ENCODE measurements around the gene PHACTR3. TPM values are rescaled to one million over a fixed set of nuclear protein-coding genes. Genes with fewer than 3 reads are reported as not detected.

PHACTR3 gene
- total and polyA plus RNA-seq, 4 donors = 0.14 to 0.42 (median 0.17) TPM

DNA sequence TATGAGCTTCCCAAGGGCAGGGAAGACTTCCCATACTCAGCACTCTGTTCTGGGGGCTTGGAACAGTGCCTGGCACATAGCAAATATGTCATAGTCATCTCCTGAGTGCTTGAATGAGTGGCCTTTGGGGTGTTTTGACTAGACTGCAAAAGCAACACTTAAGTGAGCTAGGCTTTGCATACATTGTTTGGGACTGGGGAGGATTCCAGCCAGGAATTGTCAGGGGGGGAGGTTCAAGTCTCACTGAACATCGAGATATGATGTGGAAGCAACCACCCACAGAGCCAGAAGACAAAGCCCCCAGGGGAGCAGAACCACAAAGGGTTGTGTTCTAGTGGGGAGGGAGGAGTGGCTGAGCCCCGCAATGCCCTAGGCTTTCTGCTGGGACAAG, 230.7 kb downstream of the PHACTR3 start:
- 56% methylated on average over 2 of the region's 2 CpGs for WGBS
- Histone ChIP-seq H3K9ac (ENCODE audit: low read depth in 1 of 2, low read length in 2 of 2) (no peak overlapping the region), H3K9me3 (ENCODE audit: control insufficient read depth in 4 of 4, low read length in 3 of 4) (no peaks in the 10 kb centered on the region), H3K27ac (ENCODE audit: low read depth in 1 of 2, low read length in 2 of 2) (no peak overlapping the region), H3K4me3 (ENCODE audit: low read depth in 1 of 3, low read length in 3 of 3) (no peak overlapping the region), H3K4me1 (ENCODE audit: control insufficient read depth in 4 of 4, insufficient read depth in 4 of 4, low read length in 3 of 4) (no peaks in the 10 kb centered on the region), H3K36me3 (ENCODE audit: control insufficient read depth in 4 of 4, insufficient read depth in 3 of 4, low read depth in 1 of 4, low read length in 3 of 4) (no peaks in the 10 kb centered on the region), H3K27me3 (ENCODE audit: control insufficient read depth in 4 of 4, insufficient read depth in 4 of 4, low read length in 3 of 4) (no peaks in the 10 kb centered on the region)
- TF ChIP-seq, protein P1, sequence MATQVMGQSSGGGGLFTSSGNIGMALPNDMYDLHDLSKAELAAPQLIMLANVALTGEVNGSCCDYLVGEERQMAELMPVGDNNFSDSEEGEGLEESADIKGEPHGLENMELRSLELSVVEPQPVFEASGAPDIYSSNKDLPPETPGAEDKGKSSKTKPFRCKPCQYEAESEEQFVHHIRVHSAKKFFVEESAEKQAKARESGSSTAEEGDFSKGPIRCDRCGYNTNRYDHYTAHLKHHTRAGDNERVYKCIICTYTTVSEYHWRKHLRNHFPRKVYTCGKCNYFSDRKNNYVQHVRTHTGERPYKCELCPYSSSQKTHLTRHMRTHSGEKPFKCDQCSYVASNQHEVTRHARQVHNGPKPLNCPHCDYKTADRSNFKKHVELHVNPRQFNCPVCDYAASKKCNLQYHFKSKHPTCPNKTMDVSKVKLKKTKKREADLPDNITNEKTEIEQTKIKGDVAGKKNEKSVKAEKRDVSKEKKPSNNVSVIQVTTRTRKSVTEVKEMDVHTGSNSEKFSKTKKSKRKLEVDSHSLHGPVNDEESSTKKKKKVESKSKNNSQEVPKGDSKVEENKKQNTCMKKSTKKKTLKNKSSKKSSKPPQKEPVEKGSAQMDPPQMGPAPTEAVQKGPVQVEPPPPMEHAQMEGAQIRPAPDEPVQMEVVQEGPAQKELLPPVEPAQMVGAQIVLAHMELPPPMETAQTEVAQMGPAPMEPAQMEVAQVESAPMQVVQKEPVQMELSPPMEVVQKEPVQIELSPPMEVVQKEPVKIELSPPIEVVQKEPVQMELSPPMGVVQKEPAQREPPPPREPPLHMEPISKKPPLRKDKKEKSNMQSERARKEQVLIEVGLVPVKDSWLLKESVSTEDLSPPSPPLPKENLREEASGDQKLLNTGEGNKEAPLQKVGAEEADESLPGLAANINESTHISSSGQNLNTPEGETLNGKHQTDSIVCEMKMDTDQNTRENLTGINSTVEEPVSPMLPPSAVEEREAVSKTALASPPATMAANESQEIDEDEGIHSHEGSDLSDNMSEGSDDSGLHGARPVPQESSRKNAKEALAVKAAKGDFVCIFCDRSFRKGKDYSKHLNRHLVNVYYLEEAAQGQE (IDR thresholded peaks at IDR 0.05) = no peak
- TF ChIP-seq, protein P2, sequence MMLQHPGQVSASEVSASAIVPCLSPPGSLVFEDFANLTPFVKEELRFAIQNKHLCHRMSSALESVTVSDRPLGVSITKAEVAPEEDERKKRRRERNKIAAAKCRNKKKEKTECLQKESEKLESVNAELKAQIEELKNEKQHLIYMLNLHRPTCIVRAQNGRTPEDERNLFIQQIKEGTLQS (IDR thresholded peaks at IDR 0.05) = no peak
- TF ChIP-seq NR2F2 (IDR thresholded peaks at IDR 0.05) = no peak
- no peak for TF ChIP-seq RAD21 (IDR thresholded peaks at IDR 0.05)
- no peak for TF ChIP-seq HNF4G (IDR thresholded peaks at IDR 0.05)
- no peak for TF ChIP-seq JUND (IDR thresholded peaks at IDR 0.05)
- TF ChIP-seq, protein P3, sequence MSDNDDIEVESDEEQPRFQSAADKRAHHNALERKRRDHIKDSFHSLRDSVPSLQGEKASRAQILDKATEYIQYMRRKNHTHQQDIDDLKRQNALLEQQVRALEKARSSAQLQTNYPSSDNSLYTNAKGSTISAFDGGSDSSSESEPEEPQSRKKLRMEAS (IDR thresholded peaks at IDR 0.05) = no peak
- TF ChIP-seq FOXA2 (IDR thresholded peaks at IDR 0.05) = no peak
- no peak for TF ChIP-seq HNF4A (conservative IDR thresholded peaks at IDR 0.05)
- no peak for TF ChIP-seq YY1 (IDR thresholded peaks at IDR 0.05)
- TF ChIP-seq, protein P4, sequence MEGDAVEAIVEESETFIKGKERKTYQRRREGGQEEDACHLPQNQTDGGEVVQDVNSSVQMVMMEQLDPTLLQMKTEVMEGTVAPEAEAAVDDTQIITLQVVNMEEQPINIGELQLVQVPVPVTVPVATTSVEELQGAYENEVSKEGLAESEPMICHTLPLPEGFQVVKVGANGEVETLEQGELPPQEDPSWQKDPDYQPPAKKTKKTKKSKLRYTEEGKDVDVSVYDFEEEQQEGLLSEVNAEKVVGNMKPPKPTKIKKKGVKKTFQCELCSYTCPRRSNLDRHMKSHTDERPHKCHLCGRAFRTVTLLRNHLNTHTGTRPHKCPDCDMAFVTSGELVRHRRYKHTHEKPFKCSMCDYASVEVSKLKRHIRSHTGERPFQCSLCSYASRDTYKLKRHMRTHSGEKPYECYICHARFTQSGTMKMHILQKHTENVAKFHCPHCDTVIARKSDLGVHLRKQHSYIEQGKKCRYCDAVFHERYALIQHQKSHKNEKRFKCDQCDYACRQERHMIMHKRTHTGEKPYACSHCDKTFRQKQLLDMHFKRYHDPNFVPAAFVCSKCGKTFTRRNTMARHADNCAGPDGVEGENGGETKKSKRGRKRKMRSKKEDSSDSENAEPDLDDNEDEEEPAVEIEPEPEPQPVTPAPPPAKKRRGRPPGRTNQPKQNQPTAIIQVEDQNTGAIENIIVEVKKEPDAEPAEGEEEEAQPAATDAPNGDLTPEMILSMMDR (IDR thresholded peaks at IDR 0.05; ENCODE audit: low read depth, low read length, missing input control) = no peak
- no peak for TF ChIP-seq SP1 (IDR thresholded peaks at IDR 0.05)
- TF ChIP-seq GABPA (IDR thresholded peaks at IDR 0.05 in 1 of 2, conservative IDR thresholded peaks at IDR 0.05 in 1 of 2) = no peak
- no peak for TF ChIP-seq RXRA (IDR thresholded peaks at IDR 0.05)
- no peak for DNase-seq (ENCODE audit: low spot score)

DNA sequence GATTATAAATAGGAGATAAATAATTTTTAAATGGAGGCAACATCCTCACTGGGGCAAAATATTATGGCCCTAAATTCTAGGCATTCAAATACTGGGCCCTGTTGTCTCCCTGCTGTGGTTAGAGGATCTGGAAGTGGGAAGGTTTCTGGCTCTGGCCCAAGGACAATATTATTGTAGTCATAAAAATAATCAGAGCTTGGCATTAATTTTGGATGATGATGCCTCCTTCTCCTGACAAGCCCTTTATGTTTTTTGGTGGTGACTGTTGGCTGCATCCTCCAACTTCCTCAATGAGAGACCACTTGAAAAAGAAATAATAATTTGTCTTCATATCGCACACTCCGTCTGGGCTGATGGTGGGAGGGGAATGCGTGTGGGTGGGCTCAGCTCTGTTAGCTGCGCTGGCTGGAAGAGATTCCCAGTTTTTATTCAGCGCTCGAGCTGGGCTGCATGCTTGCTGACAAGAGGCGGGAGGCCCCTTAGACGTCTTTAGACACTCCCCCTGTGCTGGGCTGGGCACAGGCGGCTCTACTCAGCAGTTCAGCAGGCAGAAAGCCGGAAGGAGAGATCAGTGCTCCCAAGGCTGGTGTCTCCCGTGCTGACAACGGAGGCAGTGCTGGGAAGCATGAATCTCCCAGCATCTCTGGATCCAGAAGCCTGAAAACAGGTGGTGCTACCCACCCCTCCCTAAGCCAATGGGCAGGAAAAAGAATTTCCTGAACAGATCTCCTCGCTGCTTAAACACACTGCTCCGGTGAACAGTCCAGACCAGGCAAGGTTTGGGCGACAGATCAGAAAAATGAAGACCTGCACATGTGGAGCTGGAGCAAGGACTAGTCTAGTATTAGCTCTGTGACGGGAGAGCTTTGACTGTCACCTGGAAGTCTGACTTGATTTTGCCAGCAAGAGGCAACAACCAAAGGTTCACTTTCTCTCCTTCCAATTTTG, 231.4 kb downstream of the PHACTR3 start:
- no peak overlapping the region for H3K9ac ChIP-seq (ENCODE audit: low read depth in 1 of 2, low read length in 2 of 2)
- no peaks in the 10 kb centered on the region for H3K27me3 ChIP-seq (ENCODE audit: control insufficient read depth in 4 of 4, insufficient read depth in 4 of 4, low read length in 3 of 4)
- TF ChIP-seq TAF1 (conservative IDR thresholded peaks at IDR 0.05) (no peak), SP1 (IDR thresholded peaks at IDR 0.05) (no peak)
- TF ChIP-seq, protein P3 (IDR thresholded peaks at IDR 0.05) = no peak
- WGBS = 23% methylated on average over 16 of the region's 16 CpGs
- no peak overlapping the region for H3K27ac ChIP-seq (ENCODE audit: low read depth in 1 of 2, low read length in 2 of 2)
- DNase-seq (ENCODE audit: low spot score) = no peak
- no peaks in the 10 kb centered on the region for H3K4me1 ChIP-seq (ENCODE audit: control insufficient read depth in 4 of 4, insufficient read depth in 4 of 4, low read length in 3 of 4)
- no peaks in the 10 kb centered on the region for H3K9me3 ChIP-seq (ENCODE audit: control insufficient read depth in 4 of 4, low read length in 3 of 4)
- H3K36me3 ChIP-seq (ENCODE audit: control insufficient read depth in 4 of 4, insufficient read depth in 3 of 4, low read depth in 1 of 4, low read length in 3 of 4) = no peaks in the 10 kb centered on the region
- no peak overlapping the region for H3K4me3 ChIP-seq (ENCODE audit: low read depth in 1 of 3, low read length in 3 of 3)

Measured in liver (tissue), 9 donors.